T-cell (primary cell): Measurements from ENCODE around the gene KCNJ11. TPM values are rescaled to one million over a fixed set of nuclear protein-coding genes. Genes with fewer than 3 reads are reported as not detected.

Source experiments
- ATAC-seq, 4 experiments: fragments of 200-7000 bp in 3 of 4; fragments of 150-1000 bp in 1 of 4; cut with Tn5 transposase; replicated peaks in 1 of 4; 1 replicate in 3 of 4; 2 replicates in 1 of 4; pipeline ENCODE4 v1.10.0; 2021; ENCODE audit warnings: moderate library complexity in 3 of 4, mild to moderate bottlenecking in 2 of 4, moderate number of reproducible peaks in 1 of 4
- CTCF ChIA-PET, 2 donors: fragments of 300-600 bp; sonication (Branson Sonifier 250); formaldehyde crosslinking; loops; one replicate each; lab custom pipeline; 2022; ENCODE audit warnings: antibody characterized with exemption in 2 of 2; lab: Charles Lee
- POLR2A ChIA-PET, 2 donors: fragments of 300-600 bp; sonication (Branson Sonifier 250); formaldehyde crosslinking; loops; one replicate each; lab custom pipeline; 2022; ENCODE audit warnings: antibody characterized with exemption in 2 of 2; lab: Charles Lee
- DNase-seq, 35 experiments: peaks; one replicate each; pipeline versions ENCODE4 v3.0.0 to v3.0.0-alpha.2; 2013 to 2023
- H3K27ac ChIP-seq: one replicate; pipeline ENCODE4 v1.5.1; 2013; ENCODE audit warnings: low read length
- H3K27me3 ChIP-seq, 2 experiments: replicated peaks in 1 of 2; 1 replicate in 1 of 2; 2 replicates in 1 of 2; pipeline versions ENCODE4 v1.6.1 to v1.7.0; 2013; ENCODE audit warnings: low read length in 1 of 2, mixed read lengths in 1 of 2; ENCODE audit not compliant: control insufficient read depth in 2 of 2, insufficient read depth in 2 of 2; ENCODE audit errors: extremely low read depth in 1 of 2
- H3K36me3 ChIP-seq, 2 donors: 1 replicate in 1 of 2; 2 replicates in 1 of 2; pipeline versions ENCODE4 v1.6.1 to v1.7.0; 2013; ENCODE audit warnings: low read length in 1 of 2; ENCODE audit not compliant: control insufficient read depth in 2 of 2, insufficient read depth in 1 of 2; ENCODE audit errors: extremely low read depth in 1 of 2
- H3K4me1 ChIP-seq, 2 experiments: 1 replicate in 1 of 2; 2 replicates in 1 of 2; pipeline versions ENCODE4 v1.6.1 to v1.7.0; 2013; ENCODE audit warnings: low read length in 2 of 2, mixed read lengths in 1 of 2; ENCODE audit not compliant: insufficient read depth in 2 of 2, control insufficient read depth in 1 of 2; ENCODE audit errors: extremely low read depth in 1 of 2
- H3K4me3 ChIP-seq, 2 donors: 1 replicate in 1 of 2; 2 replicates in 1 of 2; pipeline versions ENCODE4 v1.5.1 to v1.7.0; 2013; ENCODE audit warnings: mild to moderate bottlenecking in 2 of 2, low read length in 1 of 2, moderate library complexity in 1 of 2; ENCODE audit not compliant: control insufficient read depth in 1 of 2; ENCODE audit errors: extremely low read depth in 1 of 2
- H3K9me3 ChIP-seq: 2 replicates; pipeline ENCODE4 v1.7.0; 2013
- H3K27ac Mint-ChIP-seq, 2 donors: one replicate each; pipeline ENCODE4 v1.8.0; 2020 to 2021; ENCODE audit warnings: mild to moderate bottlenecking in 2 of 2, mixed read lengths in 2 of 2
- H3K27me3 Mint-ChIP-seq, 2 donors: one replicate each; pipeline ENCODE4 v1.8.0; 2021 to 2022; ENCODE audit warnings: mixed read lengths in 2 of 2
- H3K36me3 Mint-ChIP-seq: one replicate; pipeline ENCODE4 v1.8.0; 2021; ENCODE audit warnings: mixed read lengths
- H3K4me1 Mint-ChIP-seq, 3 donors: one replicate each; pipeline ENCODE4 v1.8.0; 2020 to 2022; ENCODE audit warnings: mixed read lengths in 3 of 3, mild to moderate bottlenecking in 1 of 3
- H3K4me3 Mint-ChIP-seq, 3 donors: one replicate each; pipeline ENCODE4 v1.8.0; 2020 to 2022; ENCODE audit warnings: mild to moderate bottlenecking in 3 of 3, mixed read lengths in 3 of 3, moderate library complexity in 3 of 3
- H3K9me3 Mint-ChIP-seq, 3 donors: one replicate each; pipeline ENCODE4 v1.8.0; 2020 to 2022; ENCODE audit warnings: mixed read lengths in 3 of 3
- WGBS: methylation state at CpG from one replicate; pipeline ENCODE4 v1.1.5; 2013; ENCODE audit warnings: missing lambda C conversion rate; ENCODE audit not compliant: insufficient coverage; 5-methylcytosine and 5-hydroxymethylcytosine counted together
- total RNA-seq, 35 experiments: library from RNA in 6 of 35; stranded (reverse) in 6 of 35; fragments of 120-200 nt in 1 of 35; gene quantifications; one replicate each; pipeline versions ENCODE4 v1.2.1 to v1.2.4 and lab custom pipeline; 2013 to 2026

KCNJ11 gene
- total RNA-seq, 5 donors from 2014 or later (not counting 1 experiment from before 2014, with no cell fraction given), result 0.33 to 0.63 (median 0.50) TPM; not detected in 1

DNA sequence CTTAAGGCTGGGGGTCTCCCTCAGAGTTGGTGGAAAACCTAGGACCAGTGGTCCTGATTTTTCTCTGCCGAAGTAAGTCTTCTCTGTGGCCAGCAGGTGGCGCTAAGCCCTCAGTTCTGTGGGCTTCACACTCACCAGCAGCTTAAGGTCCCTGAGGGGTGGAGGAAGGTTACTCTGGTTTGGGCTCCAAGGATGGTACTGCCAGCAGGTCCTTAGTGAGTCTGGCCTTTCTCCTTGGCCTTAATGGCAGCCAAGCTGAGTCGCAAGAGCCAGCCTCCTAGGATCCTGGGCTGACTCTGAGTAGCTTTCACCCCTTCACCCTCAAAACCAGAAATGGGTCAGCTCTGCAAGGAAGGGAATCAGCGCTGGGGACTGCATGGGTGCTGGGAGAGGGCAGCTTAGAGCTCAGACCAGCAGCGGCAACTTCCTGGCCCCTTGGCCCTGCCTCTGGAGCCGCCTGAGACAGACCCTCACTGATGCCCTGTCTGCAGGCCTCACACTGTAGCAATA lies 4.4 kb downstream of the KCNJ11 start:
- Mint-ChIP-seq H3K9me3 (no peaks in the 10 kb centered on the region), H3K27ac (no peak overlapping the region), H3K27me3 (no peaks in the 10 kb centered on the region), H3K4me1 (peaks cover 0 to 4% (median 0%) of the 10 kb centered on the region in 3 donors), H3K4me3 (no peak overlapping the region), H3K36me3 (no peaks in the 10 kb centered on the region)
- ChIA-PET CTCF (interaction anchor here (0.5 to 2.0 kb wide), 16 partner anchors 9 to 598 kb away, joined by 3 to 12 read pairs (median 4); partner anchors contain the start of gene NCR3LG1 (in 1 of the 2)), POLR2A (interaction anchor here in 1 of 2 donors (0.5 kb wide), 1 partner anchor 302 kb away, joined by 7 read pairs; no protein-coding TSS in a partner anchor)
- Histone ChIP-seq H3K4me1 (peaks cover 0 to 8% of the 10 kb centered on the region in 2 experiments), H3K27me3 (peaks cover 0 to 12% of the 10 kb centered on the region in 2 experiments), H3K4me3 (no peak overlapping the region), H3K36me3 (no peaks in the 10 kb centered on the region), H3K27ac (no peak overlapping the region), H3K9me3 (no peaks in the 10 kb centered on the region)
- WGBS, result 58% methylated on average over 5 of the region's 6 CpGs
- DNase-seq (peak; percentile 42 to 90 (median 68)), ATAC-seq (peak; percentile 47 to 68 (median 60))

DNA sequence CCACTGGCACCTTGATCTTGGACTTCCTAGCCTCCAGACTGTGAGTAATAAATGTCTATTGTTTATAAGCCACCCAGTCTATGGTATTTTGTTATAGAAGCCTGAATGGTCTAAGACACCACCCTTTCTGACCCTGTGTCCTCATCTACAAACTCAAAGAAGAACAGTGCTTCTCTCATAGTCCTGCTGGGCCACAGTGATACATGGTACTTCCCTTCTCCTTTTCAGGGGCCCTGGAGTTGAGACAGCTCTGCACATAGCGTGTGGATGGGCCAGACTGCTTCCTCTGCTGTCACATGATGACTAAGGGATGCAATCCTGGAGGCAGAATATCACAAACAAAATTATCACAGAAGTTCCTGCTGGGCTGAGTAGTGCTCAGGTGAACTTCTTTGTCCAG lies 5.0 kb downstream of the KCNJ11 start:
- Mint-ChIP-seq H3K4me3 (no peak overlapping the region), H3K27me3 (no peaks in the 10 kb centered on the region), H3K36me3 (peaks cover under 1% of the 10 kb centered on the region), H3K9me3 (peaks cover 0 to under 1% (median 0%) of the 10 kb centered on the region in 3 donors), H3K27ac (no peak overlapping the region), H3K4me1 (peaks cover 0 to 4% (median 0%) of the 10 kb centered on the region in 3 donors)
- WGBS, result no CpG with 5 or more reads among the region's 1 CpG
- no peaks in the 10 kb centered on the region for H3K9me3 ChIP-seq
- H3K27me3 ChIP-seq, result peaks cover 0 to 9% of the 10 kb centered on the region in 2 experiments
- CTCF ChIA-PET, result interaction anchor here (0.5 to 2.0 kb wide), 17 partner anchors 8 to 597 kb away, joined by 3 to 12 read pairs (median 4); partner anchors contain the start of gene NCR3LG1 (in 1 of the 2)
- no peaks in the 10 kb centered on the region for H3K36me3 ChIP-seq
- H3K4me1 ChIP-seq, result peaks cover 0 to 4% of the 10 kb centered on the region in 2 experiments
- H3K27ac ChIP-seq, result no peak overlapping the region
- ATAC-seq (no peak), DNase-seq (no peak)
- POLR2A ChIA-PET, result interaction anchor here in 1 of 2 donors (0.5 kb wide), 1 partner anchor 302 kb away, joined by 7 read pairs; no protein-coding TSS in a partner anchor
- H3K4me3 ChIP-seq, result no peak overlapping the region

DNA sequence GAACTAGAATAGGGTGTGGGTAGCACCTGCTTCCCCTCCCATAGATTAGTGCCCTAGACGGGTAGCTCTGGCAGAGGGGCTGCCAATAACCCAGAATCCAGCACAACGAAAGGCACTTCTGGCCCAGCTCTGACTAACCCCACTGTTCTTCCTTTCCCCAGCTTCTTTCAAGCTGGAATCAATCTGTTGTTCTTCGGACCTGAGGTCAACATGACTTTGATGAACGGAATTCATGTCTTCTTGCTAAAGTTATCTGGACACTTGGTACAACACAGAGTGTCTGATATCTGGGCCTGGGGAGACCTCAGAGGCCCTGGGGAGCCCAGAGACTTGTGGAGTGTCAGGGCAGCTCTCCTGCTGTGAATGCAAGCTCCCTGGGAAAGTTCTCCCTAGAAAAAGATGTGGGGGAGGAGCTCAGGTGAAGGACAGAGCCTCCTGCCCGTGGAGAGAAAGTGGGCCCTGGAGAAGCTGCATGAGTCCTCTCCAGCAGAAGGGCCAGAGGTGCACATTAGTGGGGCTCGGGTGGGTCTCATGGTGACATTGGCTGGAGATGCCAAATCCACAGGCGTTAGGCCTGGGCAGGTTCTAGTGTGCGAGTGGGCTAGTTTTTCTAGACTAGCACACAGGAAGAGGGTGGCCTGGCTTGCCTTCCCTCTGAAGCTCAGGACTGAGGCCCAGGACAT lies 6.3 kb downstream of the KCNJ11 start:
- Mint-ChIP-seq H3K27ac (no peak overlapping the region), H3K27me3 (no peaks in the 10 kb centered on the region), H3K4me1 (peaks cover 0 to 4% (median 0%) of the 10 kb centered on the region in 3 donors), H3K4me3 (no peak overlapping the region), H3K9me3 (peaks cover 0 to 3% (median 0%) of the 10 kb centered on the region in 3 donors), H3K36me3 (peaks cover 3% of the 10 kb centered on the region)
- H3K36me3 ChIP-seq, result no peaks in the 10 kb centered on the region
- 72% methylated on average over 4 of the region's 8 CpGs for WGBS
- CTCF ChIA-PET, result interaction anchor here (0.6 to 2.0 kb wide), 6 partner anchors 13 to 167 kb away, joined by 3 to 10 read pairs (median 3); no protein-coding TSS in a partner anchor
- no peak overlapping the region for H3K27ac ChIP-seq
- DNase-seq (no peak), ATAC-seq (no peak)
- POLR2A ChIA-PET, result no interaction called here
- H3K4me3 ChIP-seq, result no peak overlapping the region
- peaks cover 0 to 2% of the 10 kb centered on the region in 2 experiments for H3K4me1 ChIP-seq
- H3K27me3 ChIP-seq, result peaks cover 0 to 6% of the 10 kb centered on the region in 2 experiments
- H3K9me3 ChIP-seq, result no peaks in the 10 kb centered on the region

DNA sequence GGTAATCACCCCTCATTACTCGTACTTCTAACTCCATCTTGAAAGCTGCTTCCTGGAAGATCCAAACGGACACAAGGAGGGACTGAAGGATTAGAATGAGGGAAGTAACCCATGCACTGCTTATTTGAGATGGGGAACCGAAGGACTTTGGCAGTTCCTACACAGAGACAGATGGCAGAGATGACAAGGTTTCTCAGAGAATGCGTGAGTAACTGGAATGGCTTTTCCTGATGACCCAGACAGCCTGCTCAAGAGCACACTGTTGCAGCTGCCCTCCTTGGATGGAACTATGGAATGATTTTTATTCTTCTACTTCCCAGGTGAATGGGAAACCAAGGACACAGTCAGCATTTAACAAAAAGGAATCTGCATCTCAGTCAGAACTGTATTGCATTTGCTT lies 7.3 kb downstream of the KCNJ11 start:
- Mint-ChIP-seq H3K27ac (no peak overlapping the region), H3K36me3 (peaks cover 3% of the 10 kb centered on the region), H3K27me3 (no peaks in the 10 kb centered on the region), H3K9me3 (peaks cover 0 to 3% (median 0%) of the 10 kb centered on the region in 3 donors), H3K4me1 (peaks cover 0 to 4% (median 0%) of the 10 kb centered on the region in 3 donors), H3K4me3 (no peak overlapping the region)
- ATAC-seq, result no peak
- Histone ChIP-seq H3K27me3 (peaks cover 0 to 6% of the 10 kb centered on the region in 2 experiments), H3K9me3 (no peaks in the 10 kb centered on the region), H3K4me3 (no peak overlapping the region), H3K27ac (no peak overlapping the region), H3K36me3 (no peaks in the 10 kb centered on the region), H3K4me1 (peaks cover 0 to 2% of the 10 kb centered on the region in 2 experiments)
- POLR2A ChIA-PET, result no interaction called here
- DNase-seq, result no peak
- WGBS, result no CpG with 5 or more reads among the region's 4 CpGs
- CTCF ChIA-PET, result no interaction called here

DNA sequence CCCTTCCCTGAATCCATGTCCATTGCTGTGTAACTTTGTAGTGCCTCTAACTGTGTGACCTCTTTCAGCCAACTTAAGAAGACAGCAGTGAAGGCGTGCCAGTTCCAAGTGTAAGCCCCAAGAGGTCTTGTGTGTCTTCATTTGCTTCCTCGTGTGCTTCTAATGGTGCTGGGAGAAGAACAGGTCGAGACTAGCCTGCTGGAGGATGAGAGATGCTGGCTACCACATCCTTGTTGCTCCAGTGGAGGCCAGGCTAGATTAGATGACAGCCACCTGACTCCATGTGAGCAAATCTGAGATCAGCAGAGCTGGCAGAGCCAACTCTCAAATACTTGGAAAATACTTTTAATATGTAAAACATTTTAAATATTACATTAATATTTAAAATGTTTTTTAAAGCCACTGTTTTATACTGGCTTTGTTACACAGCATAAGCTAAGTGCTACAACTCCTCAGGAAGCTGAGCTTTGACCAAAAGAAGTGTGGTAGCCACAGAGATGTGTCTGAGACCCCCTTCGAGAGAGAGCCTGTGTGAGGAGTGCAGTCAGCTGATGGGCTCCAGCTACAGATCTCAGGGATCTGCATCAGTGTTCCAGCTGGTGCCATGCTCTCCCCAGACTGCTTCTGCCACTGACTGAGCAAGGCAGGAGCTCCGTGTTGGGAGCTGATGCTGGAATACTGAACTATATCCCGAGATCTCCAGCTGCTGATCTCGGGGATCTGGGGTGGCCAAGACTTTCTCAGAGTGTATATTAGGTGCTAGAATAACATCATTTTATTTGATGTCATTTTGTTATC lies 8.9 kb downstream of the KCNJ11 start:
- Mint-ChIP-seq H3K4me1 (peaks cover 0 to 4% (median 0%) of the 10 kb centered on the region in 3 donors), H3K4me3 (no peak overlapping the region), H3K27ac (no peak overlapping the region), H3K27me3 (no peaks in the 10 kb centered on the region), H3K36me3 (peaks cover 7% of the 10 kb centered on the region), H3K9me3 (peaks cover 0 to 3% (median 0%) of the 10 kb centered on the region in 3 donors)
- ChIA-PET POLR2A (no interaction called here), CTCF (interaction anchor here in 1 of 2 donors (0.8 to 1.9 kb wide), 3 partner anchors 127 to 150 kb away, joined by 3 to 5 read pairs (median 3); no protein-coding TSS in a partner anchor)
- no peaks in the 10 kb centered on the region for H3K36me3 ChIP-seq
- H3K4me1 ChIP-seq, result peaks cover 0 to 2% of the 10 kb centered on the region in 2 experiments
- H3K27ac ChIP-seq, result no peak overlapping the region
- ATAC-seq (no peak), DNase-seq (no peak)
- peaks cover 0 to 3% of the 10 kb centered on the region in 2 experiments for H3K27me3 ChIP-seq
- H3K9me3 ChIP-seq, result no peaks in the 10 kb centered on the region
- WGBS, result 75% methylated on average over 6 of the region's 7 CpGs
- no peak overlapping the region for H3K4me3 ChIP-seq

DNA sequence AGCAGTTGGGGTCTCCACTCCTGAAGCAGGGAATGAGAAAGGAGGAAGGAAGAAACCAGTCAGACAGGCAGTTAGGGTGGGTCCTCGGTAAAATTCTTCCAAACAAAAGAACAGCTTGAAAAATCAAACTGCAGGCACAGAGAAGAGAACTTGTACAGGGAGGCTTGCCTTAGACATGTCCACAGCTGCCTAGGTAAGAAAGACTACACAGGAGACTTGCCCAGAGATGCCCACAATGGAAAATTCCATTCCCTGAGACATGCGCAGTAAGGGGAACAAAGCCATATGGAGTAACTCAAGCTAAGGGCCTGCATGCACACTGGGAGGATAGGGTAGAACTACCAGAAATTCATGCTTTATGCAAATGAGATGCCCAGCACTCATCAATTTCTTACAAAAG lies 9.8 kb downstream of the KCNJ11 start:
- ChIA-PET POLR2A (no interaction called here), CTCF (interaction anchor here in 1 of 2 donors (0.8 to 1.9 kb wide), 2 partner anchors 149 kb away, joined by 3 to 5 read pairs; no protein-coding TSS in a partner anchor)
- DNase-seq, result no peak
- H3K27ac Mint-ChIP-seq, result no peak overlapping the region
- no peaks in the 10 kb centered on the region for H3K27me3 ChIP-seq
- no peaks in the 10 kb centered on the region for H3K27me3 Mint-ChIP-seq
- peaks cover 13% of the 10 kb centered on the region for H3K36me3 Mint-ChIP-seq
- no peaks in the 10 kb centered on the region for H3K9me3 ChIP-seq
- H3K9me3 Mint-ChIP-seq, result peaks cover 0 to 3% (median 0%) of the 10 kb centered on the region in 3 donors
- peaks cover 0 to 2% (median 0%) of the 10 kb centered on the region in 3 donors for H3K4me1 Mint-ChIP-seq
- H3K36me3 ChIP-seq, result no peaks in the 10 kb centered on the region
- no peak for ATAC-seq
- H3K4me1 ChIP-seq, result no peaks in the 10 kb centered on the region
- H3K27ac ChIP-seq, result no peak overlapping the region
- no peak overlapping the region for H3K4me3 Mint-ChIP-seq
- 100% methylated on average over 1 of the region's 2 CpGs for WGBS
- H3K4me3 ChIP-seq, result no peak overlapping the region
